Amniotic stem cell (primary cell): ENCODE measurements around the gene SUSD6.

Experiments
- DNase-seq: peaks from one replicate; lab custom pipeline; 2025; lab: John Stamatoyannopoulos, UW

The SUSD6 gene

DNA sequence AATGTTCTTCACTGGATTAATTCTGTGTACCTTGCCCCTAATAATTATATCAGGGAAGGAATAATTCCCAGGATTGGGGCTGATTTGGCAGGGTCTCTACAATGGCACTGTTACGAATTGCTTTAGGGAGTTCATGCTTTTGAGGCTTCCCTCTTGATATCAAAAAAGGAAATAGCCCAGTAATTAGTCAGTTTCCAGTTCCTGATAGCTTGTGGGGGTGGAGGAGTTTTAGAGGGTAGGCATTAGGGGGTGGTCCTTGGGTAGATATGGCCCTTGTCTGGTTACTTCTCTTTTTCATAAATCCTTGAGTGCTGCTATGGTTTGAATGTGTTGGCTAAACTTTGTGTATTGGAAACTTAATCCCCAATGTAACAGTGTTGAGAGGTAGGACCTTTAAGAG is 149.4 kb downstream of the SUSD6 start:
- no peak for DNase-seq

DNA sequence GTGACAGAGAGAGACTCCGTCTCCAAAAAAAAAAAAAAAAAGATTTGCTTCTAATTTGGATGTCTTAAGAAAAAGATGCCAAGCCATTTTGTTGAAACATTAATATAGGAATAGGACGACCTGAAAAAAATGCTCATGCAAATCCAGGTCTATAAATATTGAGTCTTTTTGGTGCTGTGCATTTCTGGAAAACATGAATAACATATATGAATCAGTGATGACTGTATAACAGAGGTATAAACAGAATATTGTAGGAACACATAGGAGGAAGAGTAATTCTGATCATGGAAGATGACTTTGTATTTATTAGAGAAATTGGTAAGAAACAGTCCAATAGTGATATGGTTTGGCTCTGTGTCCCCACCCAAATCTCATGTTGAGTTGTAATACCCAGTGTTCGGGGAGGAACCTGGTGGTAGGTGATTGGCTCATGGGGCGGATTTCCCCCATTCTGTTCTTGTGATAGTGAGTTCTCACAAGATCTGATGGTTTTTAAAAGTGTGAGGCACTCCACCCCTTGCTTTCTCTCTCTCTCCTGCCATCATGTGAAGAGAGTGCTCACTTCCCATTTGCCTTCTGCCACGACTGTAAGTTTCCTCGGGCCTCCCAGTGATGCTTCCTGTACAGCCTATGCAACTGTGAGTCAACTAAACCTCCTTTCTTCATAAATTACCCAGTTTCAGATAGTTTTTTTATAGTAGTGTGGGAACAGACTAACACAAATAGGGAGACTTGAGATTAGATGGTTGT is 152.5 kb downstream of the SUSD6 start:
- DNase-seq = no peak
